Tibial nerve (tissue), 4 donors: ENCODE data around the gene ELMO1.

ENCODE experiments used
- EP300 ChIP-seq, 2 donors: sonication (generic); formaldehyde crosslinking; IDR thresholded peaks; one replicate each; pipeline ENCODE4 v1.6.1; 2017; ENCODE audit warnings: antibody characterized with exemption in 2 of 2, mild to moderate bottlenecking in 1 of 2
- POLR2A ChIP-seq, 2 donors: fragments of 450-650 bp; IDR thresholded peaks; one replicate each; pipeline ENCODE4 v1.6.1; 2017; ENCODE audit warnings: antibody characterized with exemption in 2 of 2, mild to moderate bottlenecking in 2 of 2, moderate library complexity in 2 of 2
- TF ChIP-seq, protein P1 (sequence below), 5 experiments: fragments of 200-600 bp in 3 of 5; fragments of 450-650 bp in 2 of 5; sonication (generic) in 3 of 5; IDR thresholded peaks; one replicate each; pipeline ENCODE4 v1.5.1; 2016 to 2019; ENCODE audit warnings: antibody characterized with exemption in 5 of 5, mild to moderate bottlenecking in 3 of 5, moderate library complexity in 2 of 5

- TF ChIP-seq, protein P1, sequence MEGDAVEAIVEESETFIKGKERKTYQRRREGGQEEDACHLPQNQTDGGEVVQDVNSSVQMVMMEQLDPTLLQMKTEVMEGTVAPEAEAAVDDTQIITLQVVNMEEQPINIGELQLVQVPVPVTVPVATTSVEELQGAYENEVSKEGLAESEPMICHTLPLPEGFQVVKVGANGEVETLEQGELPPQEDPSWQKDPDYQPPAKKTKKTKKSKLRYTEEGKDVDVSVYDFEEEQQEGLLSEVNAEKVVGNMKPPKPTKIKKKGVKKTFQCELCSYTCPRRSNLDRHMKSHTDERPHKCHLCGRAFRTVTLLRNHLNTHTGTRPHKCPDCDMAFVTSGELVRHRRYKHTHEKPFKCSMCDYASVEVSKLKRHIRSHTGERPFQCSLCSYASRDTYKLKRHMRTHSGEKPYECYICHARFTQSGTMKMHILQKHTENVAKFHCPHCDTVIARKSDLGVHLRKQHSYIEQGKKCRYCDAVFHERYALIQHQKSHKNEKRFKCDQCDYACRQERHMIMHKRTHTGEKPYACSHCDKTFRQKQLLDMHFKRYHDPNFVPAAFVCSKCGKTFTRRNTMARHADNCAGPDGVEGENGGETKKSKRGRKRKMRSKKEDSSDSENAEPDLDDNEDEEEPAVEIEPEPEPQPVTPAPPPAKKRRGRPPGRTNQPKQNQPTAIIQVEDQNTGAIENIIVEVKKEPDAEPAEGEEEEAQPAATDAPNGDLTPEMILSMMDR (IDR thresholded peaks at IDR 0.05) = peak; percentile 78 to 84 (median 81)
- TF ChIP-seq POLR2A (IDR thresholded peaks at IDR 0.05) (no peak), EP300 (IDR thresholded peaks at IDR 0.05) (no peak)
Measured at GRCh38 chr7:37198906-37199485, 249.7 kb downstream of the ELMO1 start.
